Hematopoietic multipotent progenitor cell treated with erythropoietin and hydrocortisone succinate and interleukin-3 and kit ligand, for 15 days (in vitro differentiated cells): ENCODE measurements around the gene TSACC.

Source experiments
- DNase-seq: peaks from one replicate; pipeline ENCODE4 v3.0.0-alpha.2; 2015; ENCODE audit warnings: low spot score

TSACC gene

DNA sequence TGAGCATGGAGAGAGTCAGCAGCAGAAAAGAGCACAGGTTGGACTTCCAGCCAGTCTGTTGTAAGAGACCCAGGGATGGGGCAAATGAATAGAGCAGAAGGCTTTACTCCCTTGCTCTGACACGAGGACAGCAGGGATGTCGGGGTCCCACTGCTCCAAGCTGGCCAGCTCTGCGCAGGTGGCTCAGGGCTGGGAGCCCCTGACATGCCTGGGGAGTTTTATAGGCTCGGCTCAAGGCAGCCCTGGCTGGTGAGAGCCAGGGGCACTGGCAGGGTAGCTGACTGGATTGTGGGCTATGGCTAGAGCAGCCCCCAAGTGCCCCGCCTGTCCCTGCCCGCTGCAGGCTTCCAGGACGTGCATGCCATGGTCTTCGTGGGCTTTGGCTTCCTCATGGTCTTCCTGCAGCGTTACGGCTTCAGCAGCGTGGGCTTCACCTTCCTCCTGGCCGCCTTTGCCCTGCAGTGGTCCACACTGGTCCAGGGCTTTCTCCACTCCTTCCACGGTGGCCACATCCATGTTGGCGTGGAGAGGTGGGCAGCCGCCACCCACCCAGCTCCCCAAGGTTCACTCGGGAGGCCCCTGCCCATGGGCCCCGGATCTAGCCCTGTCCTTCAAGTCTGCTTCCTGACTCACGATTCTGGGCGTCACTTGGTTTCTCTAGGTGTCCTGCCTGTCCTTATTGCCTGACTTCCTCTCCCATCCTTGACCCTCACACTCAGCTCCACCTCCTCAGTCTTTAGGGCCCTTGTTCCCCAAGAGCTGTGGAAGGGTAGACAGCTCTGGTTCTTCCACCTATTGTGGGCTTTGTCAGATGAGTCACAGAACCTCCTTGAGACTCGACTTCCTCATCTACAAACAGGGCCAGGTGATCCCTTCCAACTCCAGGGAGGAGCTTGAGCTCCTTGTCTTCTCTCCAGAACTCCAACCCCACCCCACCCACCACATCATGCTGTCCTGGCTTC is 38.9 kb downstream of the TSACC start:
- DNase-seq = no peak

DNA sequence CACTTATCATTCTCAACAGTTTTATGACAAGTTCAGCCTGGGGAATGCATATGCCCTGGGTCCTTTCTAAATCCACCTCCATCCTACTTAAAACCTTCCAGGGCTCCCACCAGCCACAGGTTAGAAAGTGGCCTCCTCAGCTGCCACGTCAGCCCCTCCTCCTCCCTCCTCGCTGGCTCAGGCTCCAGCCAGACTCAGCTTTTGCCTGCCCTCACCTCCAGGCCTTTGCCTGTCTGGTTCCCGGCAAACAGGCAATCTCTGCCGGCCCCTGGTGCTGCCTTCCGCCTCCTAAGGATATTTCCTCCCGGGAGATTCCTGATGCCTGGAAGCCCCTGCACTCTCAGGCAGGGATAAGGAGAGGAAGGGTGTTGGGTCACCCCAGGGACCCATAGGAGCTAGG is 40.2 kb downstream of the TSACC start:
- DNase-seq = no peak

GRCh38 chr1:156379420-156380165 is 41.3 kb downstream of the TSACC start:
- DNase-seq = no peak

GRCh38 chr1:156382561-156382960 is 44.2 kb downstream of the TSACC start:
- no peak for DNase-seq

- peak; percentile 31 for DNase-seq
These were observed 44.7 kb downstream of the TSACC start for GRCh38 chr1:156383023-156383422.

DNA sequence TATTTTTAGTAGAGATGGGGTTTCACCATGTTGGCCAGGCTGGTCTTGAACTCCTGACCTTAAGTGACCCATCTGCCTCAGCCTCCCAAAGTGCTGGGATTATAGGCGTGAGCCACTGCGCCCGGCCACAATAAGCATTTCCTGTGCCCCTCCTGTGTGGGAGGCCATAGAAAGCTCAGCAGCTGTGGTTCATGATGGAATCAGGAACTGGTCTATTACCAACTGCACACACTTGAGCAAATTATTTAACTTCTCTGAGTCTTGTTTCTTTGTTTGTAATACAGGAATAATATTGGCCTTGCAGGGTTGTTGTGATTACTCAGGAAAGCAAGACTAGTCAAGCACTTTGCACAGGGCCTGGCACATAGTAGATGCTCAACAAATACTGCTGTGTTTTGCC is 45.7 kb downstream of the TSACC start:
- no peak for DNase-seq

DNA sequence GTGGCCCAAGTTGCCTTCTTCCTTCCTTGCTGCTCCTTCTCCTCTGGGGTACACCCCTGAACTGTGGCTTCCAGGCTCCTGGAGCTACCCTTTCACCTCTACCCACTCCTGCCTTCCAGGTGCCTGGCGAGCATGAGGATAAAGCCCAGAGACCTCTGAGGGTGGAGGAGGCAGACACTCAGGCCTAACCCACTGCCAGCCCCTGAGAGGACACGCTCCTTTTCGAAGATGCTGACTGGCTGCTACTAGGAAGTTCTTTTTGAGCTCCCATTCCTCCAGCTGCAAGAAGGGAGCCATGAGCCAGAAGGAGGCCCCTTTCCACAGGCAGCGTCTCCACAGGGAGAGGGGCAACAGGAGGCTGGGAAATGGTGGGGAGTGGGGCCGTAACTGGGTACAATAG is 46.3 kb downstream of the TSACC start:
- DNase-seq = no peak

DNA sequence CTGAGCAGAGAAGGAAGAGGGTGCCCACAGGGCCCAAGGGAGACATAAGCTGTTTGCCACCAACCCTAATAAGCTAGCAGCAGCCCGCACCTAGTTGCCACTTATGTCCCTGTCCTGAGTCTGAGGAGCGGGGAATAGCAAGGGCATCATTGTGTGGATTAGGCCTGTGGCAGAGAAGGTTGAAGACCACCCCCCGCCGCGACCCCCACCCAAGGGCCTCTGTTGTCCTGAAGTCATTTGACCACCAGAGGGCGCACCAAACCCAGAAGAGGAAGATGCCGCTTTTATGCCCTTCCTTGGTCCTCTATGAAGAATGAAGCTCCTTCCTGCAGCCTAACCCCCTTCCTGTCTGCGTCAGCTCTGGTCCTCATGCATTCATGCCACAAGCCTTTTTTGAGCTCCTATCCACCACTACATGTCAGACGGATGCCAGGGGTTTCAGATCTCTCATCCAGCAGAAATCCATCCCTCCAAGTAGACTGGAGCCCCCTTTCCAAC is 47.3 kb downstream of the TSACC start:
- DNase-seq = peak; percentile 65

DNA sequence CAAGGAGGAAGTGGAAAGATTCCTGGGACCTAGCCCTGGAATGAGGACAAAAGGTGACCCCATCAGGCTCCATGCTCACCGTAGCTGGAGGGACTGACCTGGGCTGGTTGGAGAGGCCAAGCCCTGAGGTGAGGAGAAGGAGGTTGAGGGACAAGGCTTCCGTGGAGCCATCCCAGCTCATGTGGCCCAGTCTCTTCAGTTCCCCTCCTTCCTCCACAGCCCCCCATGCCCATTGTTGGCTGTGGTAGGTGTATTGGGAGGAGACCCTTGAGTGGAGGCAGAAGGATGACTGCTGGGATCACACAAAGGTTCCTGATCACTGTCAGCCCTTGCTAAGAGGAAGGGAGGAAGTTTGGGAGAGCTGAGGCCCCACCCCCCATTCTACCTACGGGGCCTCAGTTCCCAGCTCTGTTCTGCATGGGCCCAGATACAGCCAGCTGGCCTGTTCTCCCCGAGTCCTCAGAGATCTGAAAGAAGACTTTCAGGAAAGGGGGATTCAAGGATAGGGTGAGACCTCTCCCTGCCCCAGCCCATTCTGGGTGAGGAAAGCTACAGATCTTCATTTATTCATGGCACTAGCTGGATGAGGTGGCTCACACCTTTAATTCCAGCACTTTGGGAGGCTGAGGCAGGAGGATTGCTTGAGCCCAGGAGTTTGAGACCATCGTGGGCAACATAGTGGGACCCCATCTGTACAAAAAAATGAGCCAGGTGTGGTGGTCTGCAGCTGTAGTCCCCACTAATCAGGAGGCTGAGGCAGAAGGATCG is 48.0 kb downstream of the TSACC start:
- no peak for DNase-seq

- no peak for DNase-seq
These were observed 48.9 kb downstream of the TSACC start for GRCh38 chr1:156386949-156387869.

DNA sequence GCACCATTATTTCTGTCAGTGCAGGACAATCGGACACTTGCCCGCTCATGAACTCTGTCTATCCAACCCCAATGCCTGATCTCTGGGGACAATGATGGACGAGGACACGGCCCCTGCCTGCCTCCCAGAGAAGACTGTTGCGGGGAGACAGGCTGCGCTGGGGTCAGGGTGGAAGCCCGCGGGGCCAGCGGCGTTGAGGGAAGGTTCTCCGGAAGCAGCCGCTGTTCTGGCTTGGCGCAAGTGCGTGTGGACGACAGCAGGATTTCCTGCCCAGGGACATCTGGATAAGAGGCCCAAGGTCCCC is 49.5 kb downstream of the TSACC start:
- no peak for DNase-seq

GRCh38 chr1:156388174-156389137 is 50.1 kb downstream of the TSACC start:
- DNase-seq = no peak

GRCh38 chr1:156389311-156389710 is 51.0 kb downstream of the TSACC start:
- no peak for DNase-seq

DNA sequence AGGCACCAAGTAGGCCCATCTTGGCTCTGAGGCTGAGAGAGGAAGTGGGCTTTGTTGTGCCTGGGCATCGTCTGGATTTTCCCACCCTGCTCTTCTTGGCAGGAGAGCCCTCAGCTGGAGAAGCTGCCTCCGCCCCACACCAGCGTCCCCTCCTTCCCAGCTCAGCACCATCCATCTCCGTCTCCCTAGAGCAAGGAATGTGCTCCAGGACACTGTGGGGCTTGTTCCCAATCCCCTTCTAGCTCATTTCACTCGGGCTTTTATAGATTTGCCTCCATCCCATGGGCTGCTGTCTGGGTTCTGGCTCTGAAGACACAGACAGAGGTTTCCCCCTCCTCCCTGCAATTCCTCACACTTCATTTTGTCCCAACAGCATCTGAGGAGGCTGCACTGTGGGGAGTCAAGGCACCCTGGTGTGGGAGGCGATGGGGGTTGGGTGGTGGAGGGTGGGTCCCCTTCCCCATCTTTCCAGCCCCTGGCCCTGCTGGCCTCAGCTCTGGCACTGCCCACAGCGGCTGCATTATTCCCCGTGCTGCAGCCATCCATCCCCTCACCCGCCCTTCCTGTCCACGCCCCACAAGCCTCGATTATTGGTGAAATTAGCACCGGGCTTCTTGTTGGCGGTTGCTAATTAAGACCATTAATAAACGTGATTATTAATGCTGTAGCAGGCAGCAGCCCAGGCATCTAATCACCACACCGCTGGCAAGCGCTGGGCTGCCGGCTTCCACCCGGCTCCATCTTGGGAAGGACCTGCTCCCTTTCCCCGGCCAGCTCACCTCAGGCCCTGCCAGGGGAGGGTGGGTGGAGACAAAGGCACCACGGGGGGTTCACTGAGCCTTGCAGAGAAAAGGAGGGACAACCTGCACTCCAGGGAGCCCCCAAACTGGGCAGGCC is 52.4 kb downstream of the TSACC start:
- DNase-seq = no peak

GRCh38 chr1:156391366-156391677 is 53.0 kb downstream of the TSACC start:
- DNase-seq = no peak

DNA sequence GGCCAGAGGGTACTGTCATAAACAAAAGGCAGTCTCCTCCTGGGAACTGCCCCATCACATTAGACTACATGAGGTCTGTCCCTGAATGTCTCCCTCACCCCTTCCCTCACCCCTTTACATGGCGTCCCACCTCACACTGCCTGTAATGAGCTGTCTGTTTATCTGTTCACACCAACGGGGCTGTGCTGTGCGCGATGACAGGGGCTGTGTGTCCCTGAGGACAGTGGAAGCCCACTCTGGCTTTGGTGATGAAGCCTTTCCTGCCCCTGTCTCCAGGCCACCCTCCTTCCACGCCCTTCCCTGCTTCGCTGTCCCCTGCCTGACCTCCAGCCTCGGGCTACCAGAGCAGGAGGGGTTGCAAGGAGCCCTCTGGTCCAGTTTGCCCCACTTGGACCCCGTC is 53.4 kb downstream of the TSACC start:
- no peak for DNase-seq

- no peak for DNase-seq
These were observed 54.1 kb downstream of the TSACC start for GRCh38 chr1:156392452-156392853.

- no peak for DNase-seq
These were observed 54.8 kb downstream of the TSACC start for GRCh38 chr1:156393095-156393494.

- no peak for DNase-seq
These were observed 55.8 kb downstream of the TSACC start for GRCh38 chr1:156394082-156394481.
